Fibroblast of villous mesenchyme (primary cell): Measurements from ENCODE around the gene REC114. TPM values are rescaled to one million over a fixed set of nuclear protein-coding genes. Genes with fewer than 3 reads are reported as not detected.
A peak's percentile ranks its signal among the peaks of the same experiment; 100 is the strongest.

ENCODE experiments used
- DNase-seq: peaks from one replicate; pipeline ENCODE4 v3.0.0-alpha.2; 2010; ENCODE audit warnings: low read depth
- H3K4me3 ChIP-seq: 2 replicates; pipeline ENCODE4 v1.5.1; 2011; ENCODE audit warnings: low read depth, mild to moderate bottlenecking, low read length
- CTCF ChIP-seq: IDR thresholded peaks from 2 replicates; pipeline ENCODE4 v1.5.1; 2012; ENCODE audit warnings: low read depth, mild to moderate bottlenecking, low read length; ENCODE audit not compliant: insufficient read depth
- total RNA-seq: library from RNA; depleted of rRNA; stranded (reverse); fragments of >200 nt; gene quantifications from 2 replicates; pipeline ENCODE4 v1.2.3, GENCODE V29; 2012

REC114 gene
- total RNA-seq, 1 donor: not detected

GRCh38 chr15:73593304-73594074 lies 150.5 kb downstream of the REC114 start:
- peak; percentile 67 for DNase-seq
- no peak overlapping the region for H3K4me3 ChIP-seq
- TF ChIP-seq CTCF: no peak

GRCh38 chr15:73594109-73594508 lies 151.1 kb downstream of the REC114 start:
- TF ChIP-seq CTCF: no peak
- DNase-seq: no peak
- no peak overlapping the region for H3K4me3 ChIP-seq

GRCh38 chr15:73596174-73596573 lies 153.2 kb downstream of the REC114 start:
- no peak for TF ChIP-seq CTCF
- DNase-seq: no peak
- H3K4me3 ChIP-seq: no peak overlapping the region

- TF ChIP-seq CTCF: no peak
Measured at GRCh38 chr15:73597036-73597638, 154.2 kb downstream of the REC114 start.

GRCh38 chr15:73598530-73599160 lies 155.7 kb downstream of the REC114 start:
- peak; percentile 50 for DNase-seq
- TF ChIP-seq CTCF: no peak
- no peak overlapping the region for H3K4me3 ChIP-seq

More at GRCh38 chr15:73597036-73597638, 154.2 kb downstream of the REC114 start:
- H3K4me3 ChIP-seq: no peak overlapping the region
- DNase-seq: no peak

- no peak for TF ChIP-seq CTCF
- no peak for DNase-seq
Measured at GRCh38 chr15:73599934-73600333, 157.0 kb downstream of the REC114 start.

More at GRCh38 chr15:73599934-73600333, 157.0 kb downstream of the REC114 start:
- no peak overlapping the region for H3K4me3 ChIP-seq
